OCI-LY7 (cell line): ENCODE data around the gene SLC44A5. TPM values are rescaled to one million over a fixed set of nuclear protein-coding genes. Genes with fewer than 3 reads are reported as not detected.
A peak's percentile ranks its signal among the peaks of the same experiment; 100 is the strongest.

Source experiments
- BruUV-seq: library from RNA; stranded (reverse); fragments of 400-500 nt; replicated peaks from 2 replicates; lab custom pipeline; 2021; lab: Mats Ljungman, UMichigan
- CTCF ChIA-PET: fragments of 300-600 bp; sonication (Branson Sonifier 250); formaldehyde crosslinking; loops from one replicate; lab custom pipeline; 2022; ENCODE audit warnings: antibody characterized with exemption; ENCODE audit not compliant: unreplicated experiment; lab: Charles Lee
- POLR2A ChIA-PET: fragments of 300-600 bp; sonication (Branson Sonifier 250); formaldehyde crosslinking; loops from one replicate; lab custom pipeline; 2022; ENCODE audit warnings: antibody characterized with exemption; lab: Charles Lee
- DNase-seq: peaks from one replicate; pipeline ENCODE4 v3.0.0-alpha.2; 2015; ENCODE audit warnings: low spot score
- H2AFZ ChIP-seq: fragments of 200-600 bp; sonication (generic), shearing (Covaris generic); 2 replicates; pipeline ENCODE4 v1.6.1; 2014; ENCODE audit warnings: mild to moderate bottlenecking, antibody characterized with exemption, low read length, moderate library complexity
- H3K27ac ChIP-seq: fragments of 200-600 bp; sonication (generic); 2 replicates; pipeline ENCODE4 v1.5.1; 2014; ENCODE audit warnings: mixed run types, low read depth, mild to moderate bottlenecking, moderate library complexity, low read length, inconsistent platforms; ENCODE audit not compliant: poor library complexity, severe bottlenecking
- H3K36me3 ChIP-seq: fragments of 200-600 bp; sonication (generic); 2 replicates; pipeline ENCODE4 v1.6.1; 2014; ENCODE audit warnings: mild to moderate bottlenecking, antibody characterized with exemption, low read length, moderate library complexity, mixed read lengths; ENCODE audit not compliant: insufficient read depth
- H3K4me1 ChIP-seq: fragments of 200-600 bp; sonication (generic); 2 replicates; pipeline ENCODE4 v1.5.1; 2014; ENCODE audit warnings: mild to moderate bottlenecking, low read length; ENCODE audit not compliant: insufficient read depth, poor library complexity, severe bottlenecking
- H3K4me2 ChIP-seq: fragments of 200-600 bp; sonication (generic); 2 replicates; pipeline ENCODE4 v1.6.1; 2014; ENCODE audit warnings: mild to moderate bottlenecking, low read length
- H3K4me3 ChIP-seq: fragments of 200-600 bp; sonication (generic); 2 replicates; pipeline ENCODE4 v1.5.1; 2014; ENCODE audit warnings: mild to moderate bottlenecking, low read depth, low read length; ENCODE audit not compliant: poor library complexity, severe bottlenecking
- H3K79me2 ChIP-seq: fragments of 200-600 bp; sonication (generic); 2 replicates; pipeline ENCODE4 v1.6.1; 2016; ENCODE audit warnings: low read depth, mild to moderate bottlenecking, low read length, moderate library complexity, mixed read lengths; ENCODE audit not compliant: insufficient read depth
- H3K9me2 ChIP-seq: fragments of 200-600 bp; sonication (generic); 2 replicates; pipeline ENCODE4 v1.6.1; 2016; ENCODE audit warnings: mild to moderate bottlenecking, low read length, mixed read lengths; ENCODE audit not compliant: insufficient read depth
- H3K9me3 ChIP-seq: fragments of 200-600 bp; sonication (generic); 2 replicates; pipeline ENCODE4 v1.6.1; 2014; ENCODE audit warnings: mild to moderate bottlenecking, mixed run types, low read length, mixed read lengths
- H4K20me1 ChIP-seq: fragments of 200-600 bp; sonication (generic); 2 replicates; pipeline ENCODE4 v1.6.1; 2014; ENCODE audit warnings: mild to moderate bottlenecking, antibody characterized with exemption, low read length, moderate library complexity, mixed read lengths; ENCODE audit not compliant: insufficient read depth
- CTCF ChIP-seq: fragments of 200-600 bp; sonication (generic); conservative IDR thresholded peaks from 2 replicates; pipeline ENCODE4 v1.5.1; 2014; ENCODE audit warnings: mild to moderate bottlenecking, antibody characterized with exemption, low read length, moderate library complexity, mixed read lengths
- EZH2phosphoT487 ChIP-seq: fragments of 200-600 bp; sonication (generic); IDR thresholded peaks from 2 replicates; pipeline ENCODE4 v1.6.1; 2018; ENCODE audit warnings: low read depth, borderline replicate concordance, mild to moderate bottlenecking, mixed run types, antibody characterized with exemption, low read length, moderate library complexity, mixed read lengths
- intact Hi-C: fragments of 100-400 bp; cut with micrococcal nuclease; formaldehyde crosslinking; loops from one replicate; pipeline ENCODE4 v1.10.0; 2022; ENCODE audit not compliant: unreplicated experiment
- total RNA-seq, 2 experiments: library from RNA; depleted of rRNA in 1 of 2; stranded (reverse); fragments of >200 nt in 1 of 2; shearing (Covaris generic) in 1 of 2; gene quantifications; 2 replicates each; pipeline ENCODE4 v1.2.3, GENCODE V29; 2014 to 2022

The SLC44A5 gene
- total RNA-seq, 2 experiments from 2014 or later = not detected

GRCh38 chr1:75632350-75632949, 21.5 kb upstream of the SLC44A5 start:
- intact Hi-C loops = loop anchor here (10.0 kb wide), 1 partner anchor 368 kb away; no protein-coding TSS in a partner anchor
- Histone ChIP-seq H3K9me3 (no peaks in the 10 kb centered on the region), H3K36me3 (no peaks in the 10 kb centered on the region), H3K4me1 (no peaks in the 10 kb centered on the region), H3K4me3 (no peak overlapping the region), H4K20me1 (no peaks in the 10 kb centered on the region), H3K4me2 (no peak overlapping the region), H3K27ac (no peak overlapping the region), H2AFZ (no peak overlapping the region), H3K79me2 (no peaks in the 10 kb centered on the region), H3K9me2 (no peaks in the 10 kb centered on the region)
- peak; percentile 14 for DNase-seq
- CTCF ChIA-PET = interaction anchor here (0.6 kb wide), 2 partner anchors 23 to 179 kb away, joined by 3 read pairs; no protein-coding TSS in a partner anchor
- BruUV-seq = no TSS peak
- TF ChIP-seq EZH2phosphoT487 = no peak
- peak; percentile 86 for TF ChIP-seq CTCF
- POLR2A ChIA-PET = interaction anchor here (0.6 kb wide), 2 partner anchors 109 to 346 kb away, joined by 3 to 4 read pairs; no protein-coding TSS in a partner anchor

GRCh38 chr1:75630998-75631397, 20.1 kb upstream of the SLC44A5 start:
- no peak overlapping the region for H2AFZ ChIP-seq
- H3K36me3 ChIP-seq = no peaks in the 10 kb centered on the region
- POLR2A ChIA-PET = no interaction called here
- TF ChIP-seq CTCF (no peak), EZH2phosphoT487 (no peak)
- no peaks in the 10 kb centered on the region for H3K9me3 ChIP-seq
- no peaks in the 10 kb centered on the region for H3K4me1 ChIP-seq
- no peaks in the 10 kb centered on the region for H3K79me2 ChIP-seq
- no peak overlapping the region for H3K4me3 ChIP-seq
- H3K27ac ChIP-seq = no peak overlapping the region
- H3K9me2 ChIP-seq = no peaks in the 10 kb centered on the region
- H3K4me2 ChIP-seq = no peak overlapping the region
- DNase-seq = no peak
- no TSS peak for BruUV-seq
- intact Hi-C loops = loop anchor here (10.0 kb wide), 1 partner anchor 366 kb away; no protein-coding TSS in a partner anchor
- no peaks in the 10 kb centered on the region for H4K20me1 ChIP-seq
- CTCF ChIA-PET = no interaction called here

- H3K9me3 ChIP-seq = no peaks in the 10 kb centered on the region
- no peak overlapping the region for H3K4me3 ChIP-seq
- no peaks in the 10 kb centered on the region for H3K9me2 ChIP-seq
- H2AFZ ChIP-seq = no peak overlapping the region
- BruUV-seq = no TSS peak
- no peak for DNase-seq
- H3K79me2 ChIP-seq = no peaks in the 10 kb centered on the region
- intact Hi-C loops = loop anchor here (10.0 kb wide), 1 partner anchor 365 kb away; no protein-coding TSS in a partner anchor
- ChIA-PET POLR2A (interaction anchor here (0.9 kb wide), 1 partner anchor 25 kb away, joined by 3 read pairs; no protein-coding TSS in a partner anchor), CTCF (no interaction called here)
- no peaks in the 10 kb centered on the region for H4K20me1 ChIP-seq
- H3K4me1 ChIP-seq = no peaks in the 10 kb centered on the region
- H3K4me2 ChIP-seq = no peak overlapping the region
- H3K27ac ChIP-seq = no peak overlapping the region
- TF ChIP-seq CTCF (no peak), EZH2phosphoT487 (no peak)
- no peaks in the 10 kb centered on the region for H3K36me3 ChIP-seq
Measured at GRCh38 chr1:75630004-75630594, 19.2 kb upstream of the SLC44A5 start.
